HepG2 (cell line): Measurements from ENCODE around the gene PLOD3. TPM values are rescaled to one million over a fixed set of nuclear protein-coding genes. Genes with fewer than 3 reads are reported as not detected.

Source experiments
- CEBPZ ChIP-seq: IDR thresholded peaks from 2 replicates; pipeline ENCODE4 v1.6.1; 2012; ENCODE audit warnings: low read length, improper control_type of control experiment
- CHCHD3 ChIP-seq: sonication (generic); formaldehyde crosslinking; IDR thresholded peaks from 2 replicates; pipeline ENCODE4 v1.8.0; 2022; ENCODE audit warnings: mild to moderate bottlenecking, missing genetic modification reagents, moderate library complexity
- JUNB ChIP-seq: sonication (generic); formaldehyde crosslinking; IDR thresholded peaks from 2 replicates; pipeline ENCODE4 v1.8.0; 2022; ENCODE audit warnings: missing genetic modification reagents, mild to moderate bottlenecking, borderline replicate concordance
- KLF6 ChIP-seq: IDR thresholded peaks from 2 replicates; pipeline ENCODE4 v1.8.0; 2016; ENCODE audit warnings: missing biosample characterization, missing genetic modification reagents
- MAFK ChIP-seq, 2 experiments: IDR thresholded peaks in 1 of 2; conservative IDR thresholded peaks in 1 of 2; 2 replicates each; pipeline ENCODE4 v1.6.1; 2011; ENCODE audit warnings: improper control_type of control experiment in 2 of 2, low read length in 2 of 2
- PHF8 ChIP-seq: sonication (generic); formaldehyde crosslinking; IDR thresholded peaks from 2 replicates; pipeline ENCODE4 v1.5.0; 2020; ENCODE audit warnings: missing genetic modification reagents
- RXRA ChIP-seq: sonication (generic); formaldehyde crosslinking; IDR thresholded peaks from 2 replicates; pipeline ENCODE4 v1.5.1; 2020; ENCODE audit warnings: missing genetic modification reagents
- SMYD3 ChIP-seq: sonication (generic); formaldehyde crosslinking; IDR thresholded peaks from 2 replicates; pipeline ENCODE4 v1.8.1; 2023; ENCODE audit warnings: mild to moderate bottlenecking, missing genetic modification reagents
- TAF1 ChIP-seq: sonication (generic); formaldehyde crosslinking; IDR thresholded peaks from 2 replicates; pipeline ENCODE4 v1.4.0; 2020; ENCODE audit warnings: missing genetic modification reagents
- ZBTB3 ChIP-seq: sonication (generic); formaldehyde crosslinking; IDR thresholded peaks from 2 replicates; pipeline ENCODE4 v1.4.0; 2020; ENCODE audit warnings: low read depth, mild to moderate bottlenecking, moderate library complexity, missing genetic modification reagents, borderline replicate concordance
- ZKSCAN8 ChIP-seq: IDR thresholded peaks from 2 replicates; pipeline ENCODE4 v1.6.1; 2016; ENCODE audit warnings: borderline replicate concordance, missing genetic modification reagents, missing compliant biosample characterization
- ZNF20 ChIP-seq: sonication (generic); formaldehyde crosslinking; IDR thresholded peaks from 2 replicates; pipeline ENCODE4 v1.4.0; 2020; ENCODE audit warnings: mild to moderate bottlenecking, moderate library complexity, missing genetic modification reagents
- ZNF441 ChIP-seq: sonication (generic); formaldehyde crosslinking; IDR thresholded peaks from 2 replicates; pipeline ENCODE4 v1.7.0; 2021; ENCODE audit warnings: missing genetic modification reagents, borderline replicate concordance
- ZNF567 ChIP-seq: sonication (generic); formaldehyde crosslinking; IDR thresholded peaks from 2 replicates; pipeline ENCODE4 v1.8.1; 2023; ENCODE audit warnings: mild to moderate bottlenecking, missing genetic modification reagents, borderline replicate concordance
- ZNF598 ChIP-seq: sonication (generic); formaldehyde crosslinking; IDR thresholded peaks from 2 replicates; pipeline ENCODE4 v1.5.1; 2020; ENCODE audit warnings: mild to moderate bottlenecking, missing genetic modification reagents, borderline replicate concordance
- polyA plus RNA-seq, 8 experiments: library from polyadenylated mRNA; depleted of rRNA in 3 of 8; stranded (reverse) in 7 of 8; unstranded in 1 of 8; fragments of >200 nt; fragmentation: Illumina TruSeq in 4 of 8; extraction: Trizol in 4 of 8; gene quantifications; 2 replicates each; pipeline versions ENCODE4 v1.2.1 to v1.2.3, GENCODE V29; 2011 to 2016; ENCODE audit warnings: low read depth in 4 of 8, missing spikeins in 1 of 8, mixed read lengths in 1 of 8; ENCODE audit not compliant: insufficient read depth in 1 of 8
- total RNA-seq, 5 experiments: library from RNA; depleted of rRNA; stranded (reverse); fragments of >200 nt; fragmentation: Illumina TruSeq; extraction: Trizol; gene quantifications; 2 replicates each; pipeline ENCODE4 v1.2.3, GENCODE V29; 2016; ENCODE audit warnings: low read depth in 1 of 5
- TF ChIP-seq, protein P1 (sequence below): sonication (generic); formaldehyde crosslinking; IDR thresholded peaks from 2 replicates; pipeline ENCODE4 v1.8.1; 2023; ENCODE audit warnings: mild to moderate bottlenecking, missing genetic modification reagents
- TF ChIP-seq, protein P2 (sequence below): sonication (generic); formaldehyde crosslinking; IDR thresholded peaks from 2 replicates; pipeline ENCODE4 v1.4.0; 2020; ENCODE audit warnings: missing genetic modification reagents

The PLOD3 gene
- total and polyA plus RNA-seq, 2 of the 13 experiments (the other 11 are each of a cell fraction or from before 2014, with no cell fraction given) = 65.8 to 67.4 TPM

DNA sequence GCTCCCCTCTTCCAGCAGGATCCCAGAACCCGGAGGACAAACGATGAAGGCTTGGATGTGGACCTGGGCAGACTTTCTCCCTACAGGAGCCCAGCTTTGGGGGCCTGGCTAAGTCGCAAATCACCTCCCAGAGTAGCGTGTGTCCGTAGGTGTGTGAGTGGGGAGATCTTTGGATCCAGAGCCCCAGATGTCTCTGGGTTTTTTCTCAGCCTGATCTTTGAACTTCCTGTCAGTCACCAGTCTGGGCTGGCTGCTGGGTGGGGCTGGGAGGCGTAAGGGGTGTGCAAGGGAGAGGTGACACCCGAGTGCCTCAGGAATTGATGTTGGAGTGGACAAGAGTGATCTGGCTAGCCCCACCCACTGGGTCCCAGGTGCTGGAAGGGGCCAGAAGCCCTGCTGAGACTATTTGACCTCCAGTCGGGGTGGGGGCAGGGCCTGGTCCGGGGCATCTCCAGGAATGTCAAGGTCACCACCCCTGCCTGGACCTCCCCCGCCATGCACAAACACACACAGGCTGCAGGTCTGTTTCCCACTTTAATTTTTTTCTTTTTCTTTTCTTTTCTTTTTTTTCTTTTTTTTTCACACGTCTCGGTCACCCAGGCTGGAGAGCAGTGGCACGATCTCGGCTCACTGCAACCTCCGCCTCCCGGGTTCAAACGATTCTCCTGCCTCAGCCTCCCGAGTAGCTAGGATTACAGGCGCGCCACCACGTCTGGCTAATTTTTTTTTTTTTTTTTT, 16.4 kb downstream of the PLOD3 start, which contains the start of gene MOGAT3 (continued):
- TF ChIP-seq ZKSCAN8 (CRISPR knock-in tag) (0 out of 2 replicates have a peak, but pooled peaks have one; percentile 26), KLF6 (CRISPR knock-in tag) (no peak), PHF8 (CRISPR knock-in tag) (peak; percentile 63; the same call in 1 of the 2 replicates), ZNF441 (CRISPR knock-in tag) (no peak; the same call in 1 of the 2 replicates), MAFK (conservative IDR thresholded peaks at IDR 0.05 in 1 of 2, IDR thresholded peaks at IDR 0.05 in 1 of 2; ENCODE audit: low read length in 2 of 2) (no peak), SMYD3 (CRISPR knock-in tag) (no peak), RXRA (CRISPR knock-in tag) (peak; percentile 95), TAF1 (CRISPR knock-in tag) (peak; percentile 64; the same call in 1 of the 2 replicates), ZNF20 (CRISPR knock-in tag) (no peak), ZNF567 (peak; percentile 35; the same call in 1 of the 2 replicates), ZBTB3 (CRISPR knock-in tag) (no peak), ZNF598 (CRISPR knock-in tag) (peak; percentile 38; the same call in 1 of the 2 replicates), JUNB (CRISPR knock-in tag) (no peak; the same call in 1 of the 2 replicates), CEBPZ (no peak), CHCHD3 (CRISPR knock-in tag) (no peak)
- TF ChIP-seq, protein P1, sequence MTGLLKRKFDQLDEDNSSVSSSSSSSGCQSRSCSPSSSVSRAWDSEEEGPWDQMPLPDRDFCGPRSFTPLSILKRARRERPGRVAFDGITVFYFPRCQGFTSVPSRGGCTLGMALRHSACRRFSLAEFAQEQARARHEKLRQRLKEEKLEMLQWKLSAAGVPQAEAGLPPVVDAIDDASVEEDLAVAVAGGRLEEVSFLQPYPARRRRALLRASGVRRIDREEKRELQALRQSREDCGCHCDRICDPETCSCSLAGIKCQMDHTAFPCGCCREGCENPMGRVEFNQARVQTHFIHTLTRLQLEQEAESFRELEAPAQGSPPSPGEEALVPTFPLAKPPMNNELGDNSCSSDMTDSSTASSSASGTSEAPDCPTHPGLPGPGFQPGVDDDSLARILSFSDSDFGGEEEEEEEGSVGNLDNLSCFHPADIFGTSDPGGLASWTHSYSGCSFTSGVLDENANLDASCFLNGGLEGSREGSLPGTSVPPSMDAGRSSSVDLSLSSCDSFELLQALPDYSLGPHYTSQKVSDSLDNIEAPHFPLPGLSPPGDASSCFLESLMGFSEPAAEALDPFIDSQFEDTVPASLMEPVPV (CRISPR knock-in tag) = no peak; the same call in 1 of the 2 replicates
- TF ChIP-seq, protein P2, sequence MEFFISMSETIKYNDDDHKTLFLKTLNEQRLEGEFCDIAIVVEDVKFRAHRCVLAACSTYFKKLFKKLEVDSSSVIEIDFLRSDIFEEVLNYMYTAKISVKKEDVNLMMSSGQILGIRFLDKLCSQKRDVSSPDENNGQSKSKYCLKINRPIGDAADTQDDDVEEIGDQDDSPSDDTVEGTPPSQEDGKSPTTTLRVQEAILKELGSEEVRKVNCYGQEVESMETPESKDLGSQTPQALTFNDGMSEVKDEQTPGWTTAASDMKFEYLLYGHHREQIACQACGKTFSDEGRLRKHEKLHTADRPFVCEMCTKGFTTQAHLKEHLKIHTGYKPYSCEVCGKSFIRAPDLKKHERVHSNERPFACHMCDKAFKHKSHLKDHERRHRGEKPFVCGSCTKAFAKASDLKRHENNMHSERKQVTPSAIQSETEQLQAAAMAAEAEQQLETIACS (CRISPR knock-in tag) = no peak
